A172 (cell line): ENCODE measurements around the gene BTBD18. TPM values are rescaled to one million over a fixed set of nuclear protein-coding genes. Genes with fewer than 3 reads are reported as not detected.
"Not testable (repeated sequence)": the region's sequence is repeated elsewhere in the genome, so short reads cannot be mapped to it uniquely, and the experiment has no call there.

Experiments
- DNase-seq: peaks from one replicate; pipeline ENCODE4 v3.0.0-alpha.2; 2015; ENCODE audit warnings: low spot score
- total RNA-seq: library from RNA; depleted of rRNA; stranded (reverse); fragments of >200 nt; shearing (Covaris generic); gene quantifications from 2 replicates; pipeline ENCODE4 v1.2.3, GENCODE V29; 2014; rRNA removed

BTBD18 gene
- total RNA-seq, 1 experiment from 2014 or later, result not detected

GRCh38 chr11:57729479-57729878 is 22.1 kb downstream of the BTBD18 start:
- DNase-seq, result no peak

- DNase-seq, result no peak
Measured at GRCh38 chr11:57728829-57729228, 22.8 kb downstream of the BTBD18 start.

- no peak for DNase-seq
Measured at GRCh38 chr11:57727185-57727584, 24.4 kb downstream of the BTBD18 start.

- DNase-seq, result not testable (repeated sequence)
Measured at GRCh38 chr11:57716726-57717125, 34.9 kb downstream of the BTBD18 start.

GRCh38 chr11:57713835-57714234 is 37.8 kb downstream of the BTBD18 start:
- DNase-seq, result no peak

- DNase-seq, result peak; percentile 99
Measured at GRCh38 chr11:57712256-57713150, 39.1 kb downstream of the BTBD18 start, which contains the start of gene TMX2. Gene TMX2, plus strand, starts transcription at chr11:57712593. Its CDS starts 26 bp downstream, at chr11:57712619.

- peak; percentile 83 for DNase-seq
Measured at GRCh38 chr11:57711414-57712255, 40.0 kb downstream of the BTBD18 start, which contains the start of gene MED19. Gene MED19, minus strand, starts transcription at chr11:57712215. Its CDS starts 36 bp downstream, at chr11:57712179.

GRCh38 chr11:57709802-57710367 is 41.7 kb downstream of the BTBD18 start:
- no peak for DNase-seq

- not testable (repeated sequence) for DNase-seq
Measured at GRCh38 chr11:57705432-57705831, 46.2 kb downstream of the BTBD18 start.

GRCh38 chr11:57704932-57705331 is 46.7 kb downstream of the BTBD18 start:
- DNase-seq, result no peak

GRCh38 chr11:57703341-57703740 is 48.3 kb downstream of the BTBD18 start:
- DNase-seq, result no peak

- no peak for DNase-seq
Measured at GRCh38 chr11:57700425-57700824, 51.2 kb downstream of the BTBD18 start.

GRCh38 chr11:57699813-57700212 is 51.8 kb downstream of the BTBD18 start:
- no peak for DNase-seq

GRCh38 chr11:57698843-57699365 is 52.7 kb downstream of the BTBD18 start:
- DNase-seq, result no peak

Other genes starting within 250 kb of the BTBD18 start
- 3.4 and 5.2 TPM in 2 replicates for gene SLC43A1, start 236.1 kb downstream of the BTBD18 start, total RNA-seq
- 59.7 and 95.9 TPM in 2 replicates for gene TIMM10, start 221.1 kb downstream of the BTBD18 start, total RNA-seq
- gene SMTNL1, start 214.2 kb downstream of the BTBD18 start, total RNA-seq, result not detected in 2 replicates
- 52.5 and 69.6 TPM in 2 replicates for gene UBE2L6, start 184.1 kb downstream of the BTBD18 start, total RNA-seq
- 0.74 and 4.8 TPM in 2 replicates for gene SERPING1, start 154.1 kb downstream of the BTBD18 start, total RNA-seq
- gene YPEL4, start 101.9 kb downstream of the BTBD18 start, total RNA-seq, result 0.60 and 1.4 TPM in 2 replicates
- gene CLP1, start 94.1 kb downstream of the BTBD18 start, total RNA-seq, result 20.5 and 22.9 TPM in 2 replicates
- 20.7 and 21.4 TPM in 2 replicates for gene ZDHHC5, start 83.7 kb downstream of the BTBD18 start, total RNA-seq
- 21.2 and 30.4 TPM in 2 replicates for gene MED19, start 39.6 kb downstream of the BTBD18 start, total RNA-seq
- 102 and 119 TPM in 2 replicates for gene TMX2, start 39.2 kb downstream of the BTBD18 start, total RNA-seq
- 235 and 274 TPM in 2 replicates for gene SELENOH, start 10.3 kb downstream of the BTBD18 start, total RNA-seq
- gene CTNND1, start 10.0 kb upstream of the BTBD18 start, total RNA-seq, result 66.9 and 70.8 TPM in 2 replicates